Suppressor macrophage treated with lipopolysaccharide for 4 hours (primary cell): Measurements from ENCODE around the gene TTLL1.
"Not testable (repeated sequence)": the region's sequence is repeated elsewhere in the genome, so short reads cannot be mapped to it uniquely, and the experiment has no call there.

ENCODE experiments used
- DNase-seq: peaks from one replicate; pipeline ENCODE4 v3.0.0-alpha.2; 2020

Gene TTLL1

GRCh38 chr22:43009444-43009843, 79.7 kb downstream of the TTLL1 start:
- no peak for DNase-seq

GRCh38 chr22:43008921-43009320, 80.3 kb downstream of the TTLL1 start:
- DNase-seq: no peak

GRCh38 chr22:43008509-43008908, 80.7 kb downstream of the TTLL1 start:
- no peak for DNase-seq

- DNase-seq: no peak
Measured at GRCh38 chr22:43007519-43008102, 81.6 kb downstream of the TTLL1 start.

GRCh38 chr22:43006753-43007152, 82.4 kb downstream of the TTLL1 start:
- no peak for DNase-seq

- DNase-seq: peak; percentile 39
Measured at GRCh38 chr22:43006016-43006505, 83.1 kb downstream of the TTLL1 start.

- DNase-seq: no peak
Measured at GRCh38 chr22:43005106-43005505, 84.1 kb downstream of the TTLL1 start.

- DNase-seq: peak; percentile 65
Measured at GRCh38 chr22:43004362-43005035, 84.7 kb downstream of the TTLL1 start.

GRCh38 chr22:43002202-43002586, 87.0 kb downstream of the TTLL1 start:
- no peak for DNase-seq

- peak; percentile 50 for DNase-seq
Measured at GRCh38 chr22:43001271-43002201, 87.7 kb downstream of the TTLL1 start.

- DNase-seq: no peak
Measured at GRCh38 chr22:43000441-43001175, 88.6 kb downstream of the TTLL1 start.

- no peak for DNase-seq
Measured at GRCh38 chr22:42997582-42998090, 91.6 kb downstream of the TTLL1 start.

- DNase-seq: peak; percentile 67
Measured at GRCh38 chr22:42996646-42997365, 92.4 kb downstream of the TTLL1 start.

GRCh38 chr22:42995654-42996053, 93.5 kb downstream of the TTLL1 start:
- DNase-seq: not testable (repeated sequence)

- DNase-seq: peak; percentile 91
Measured at GRCh38 chr22:42994917-42995562, 94.2 kb downstream of the TTLL1 start.

- DNase-seq: no peak
Measured at GRCh38 chr22:42994276-42994916, 94.8 kb downstream of the TTLL1 start.

GRCh38 chr22:42993651-42994275, 95.4 kb downstream of the TTLL1 start:
- peak; percentile 66 for DNase-seq

- DNase-seq: no peak
Measured at GRCh38 chr22:42992886-42993479, 96.2 kb downstream of the TTLL1 start.

- DNase-seq: no peak
Measured at GRCh38 chr22:42992092-42992491, 97.1 kb downstream of the TTLL1 start.
